Duodenal mucosa (tissue), 2 donors: ENCODE measurements around the gene KLRC4.
"Not testable (repeated sequence)": the region's sequence is repeated elsewhere in the genome, so short reads cannot be mapped to it uniquely, and the experiment has no call there.

Experiments
- H3K27ac ChIP-seq: one replicate; pipeline ENCODE4 v1.7.0; 2013; ENCODE audit warnings: low read depth, low read length
- H3K27me3 ChIP-seq, 2 donors: one replicate each; pipeline ENCODE4 v1.7.0; 2013; ENCODE audit warnings: low read length in 2 of 2, control low read depth in 1 of 2; ENCODE audit not compliant: insufficient read depth in 2 of 2, control insufficient read depth in 1 of 2
- H3K36me3 ChIP-seq, 2 donors: one replicate each; pipeline ENCODE4 v1.7.0; 2013; ENCODE audit warnings: low read length in 2 of 2, control low read depth in 1 of 2; ENCODE audit not compliant: insufficient read depth in 2 of 2, control insufficient read depth in 1 of 2
- H3K4me1 ChIP-seq, 2 donors: one replicate each; pipeline ENCODE4 v1.7.0; 2013; ENCODE audit warnings: low read length in 2 of 2, control low read depth in 1 of 2; ENCODE audit not compliant: insufficient read depth in 2 of 2, control insufficient read depth in 1 of 2
- H3K4me3 ChIP-seq, 2 donors: one replicate each; pipeline ENCODE4 v1.7.0; 2013; ENCODE audit warnings: low read length in 2 of 2, low read depth in 1 of 2
- H3K9ac ChIP-seq, 2 donors: one replicate each; pipeline ENCODE4 v1.7.0; 2013; ENCODE audit warnings: low read length in 2 of 2, low read depth in 1 of 2
- H3K9me3 ChIP-seq, 2 donors: one replicate each; pipeline ENCODE4 v1.7.0; 2013; ENCODE audit warnings: low read length in 2 of 2, control low read depth in 1 of 2; ENCODE audit not compliant: control insufficient read depth in 1 of 2

KLRC4 gene, protein sequence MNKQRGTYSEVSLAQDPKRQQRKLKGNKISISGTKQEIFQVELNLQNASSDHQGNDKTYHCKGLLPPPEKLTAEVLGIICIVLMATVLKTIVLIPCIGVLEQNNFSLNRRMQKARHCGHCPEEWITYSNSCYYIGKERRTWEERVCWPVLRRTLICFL

DNA sequence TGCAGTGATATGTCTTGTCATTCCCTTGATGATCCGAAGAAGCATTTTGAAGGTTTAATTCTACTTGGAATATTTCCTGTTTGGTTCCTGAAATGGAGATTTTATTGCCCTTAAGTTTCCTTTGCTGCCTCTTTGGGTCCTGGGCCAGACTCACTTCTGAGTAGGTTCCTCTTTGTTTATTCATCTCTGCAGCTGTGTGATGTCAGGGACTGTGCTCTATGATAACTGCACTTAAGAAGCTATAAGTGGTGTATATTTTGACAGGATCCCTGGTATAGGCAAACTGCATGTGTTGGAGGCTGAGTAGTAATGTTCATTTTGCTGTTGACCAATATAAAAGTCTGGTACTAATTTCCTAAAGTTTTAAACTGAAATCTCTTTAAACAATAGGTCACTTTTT, at the start of gene KLRC4:
KLRC4 (minus strand) TSS at position 366 of the 400 bp plus-strand sequence; CDS start at position 184, 182 bp downstream.
- no peaks in the 10 kb centered on the region for H3K4me1 ChIP-seq
- H3K36me3 ChIP-seq: no peaks in the 10 kb centered on the region
- H3K27ac ChIP-seq: no peak within 1 kb of the TSS
- H3K4me3 ChIP-seq: no peak within 1 kb of the TSS
- no peaks in the 10 kb centered on the region for H3K9me3 ChIP-seq
- no peaks in the 10 kb centered on the region for H3K27me3 ChIP-seq
- H3K9ac ChIP-seq: no peak within 1 kb of the TSS

DNA sequence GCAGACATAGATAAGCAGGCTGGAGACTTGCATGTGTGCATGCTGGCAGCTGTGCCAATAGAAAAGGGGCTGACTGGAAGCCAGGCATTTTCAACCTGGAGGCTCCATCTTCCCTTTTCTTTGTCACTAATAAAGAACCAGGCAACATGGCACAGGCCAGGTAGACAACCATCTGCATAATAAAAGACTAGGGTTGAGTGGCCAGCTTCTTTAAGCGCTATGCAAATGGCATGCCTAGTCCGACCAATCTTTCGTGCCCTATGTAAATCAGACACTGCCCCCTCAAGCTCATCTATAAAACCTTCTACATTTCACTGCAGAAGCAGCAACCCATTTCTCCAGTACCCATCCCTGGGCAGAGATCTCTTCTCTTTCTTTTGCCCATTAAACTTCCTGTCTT, 48.2 kb upstream of the KLRC4 start:
- Histone ChIP-seq H3K4me1 (no peaks in the 10 kb centered on the region), H3K4me3 (no peak overlapping the region), H3K9me3 (peaks cover 2 to 5% of the 10 kb centered on the region in 2 donors), H3K27me3 (no peaks in the 10 kb centered on the region), H3K27ac (no peak overlapping the region), H3K36me3 (no peaks in the 10 kb centered on the region), H3K9ac (no peak overlapping the region)

DNA sequence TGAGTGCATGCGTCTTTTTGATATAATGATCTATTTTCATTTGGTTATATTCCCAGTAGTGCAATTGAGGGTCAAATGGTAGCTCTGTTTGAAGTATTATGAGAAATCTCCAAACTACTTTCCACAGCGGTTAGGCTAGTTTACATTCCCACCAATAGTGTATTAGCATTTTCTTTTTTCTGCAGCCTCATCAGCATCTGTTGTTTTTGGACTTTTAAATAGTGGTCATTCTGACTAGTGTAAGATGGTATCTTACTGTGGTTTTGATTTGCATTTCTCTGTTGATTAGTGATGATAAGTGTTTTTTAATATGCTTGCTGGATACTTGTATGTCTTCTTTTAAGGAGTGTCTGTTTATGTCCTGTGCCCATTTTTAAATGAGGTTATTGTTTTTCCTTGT, 47.3 kb upstream of the KLRC4 start:
- H3K27ac ChIP-seq: no peak overlapping the region
- H3K27me3 ChIP-seq: no peaks in the 10 kb centered on the region
- H3K4me1 ChIP-seq: no peaks in the 10 kb centered on the region
- no peak overlapping the region for H3K9ac ChIP-seq
- peaks cover 2 to 5% of the 10 kb centered on the region in 2 donors for H3K9me3 ChIP-seq
- H3K36me3 ChIP-seq: no peaks in the 10 kb centered on the region
- no peak overlapping the region for H3K4me3 ChIP-seq

DNA sequence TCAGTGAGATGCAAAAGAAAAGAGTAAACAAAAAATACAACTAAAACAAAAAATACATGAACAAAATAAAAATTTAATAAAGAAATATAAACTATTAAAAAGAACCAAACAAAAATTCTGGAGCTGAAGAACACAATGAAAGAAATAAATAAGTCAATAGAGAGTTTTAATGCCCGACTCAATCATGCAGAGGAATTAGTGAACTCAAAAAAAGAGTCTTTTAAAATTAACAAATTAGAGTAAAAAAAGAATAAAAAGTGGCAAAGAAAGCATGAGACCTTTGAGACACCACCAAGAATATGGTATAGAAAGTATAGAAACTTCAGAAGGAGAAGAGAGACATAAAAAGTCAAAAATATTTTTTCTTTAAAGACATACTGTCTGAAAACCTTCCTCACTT, 46.2 kb upstream of the KLRC4 start:
- H3K27me3 ChIP-seq: no peaks in the 10 kb centered on the region
- peaks cover 2 to 5% of the 10 kb centered on the region in 2 donors for H3K9me3 ChIP-seq
- H3K27ac ChIP-seq: no peak overlapping the region
- H3K9ac ChIP-seq: no peak overlapping the region
- H3K36me3 ChIP-seq: no peaks in the 10 kb centered on the region
- H3K4me3 ChIP-seq: no peak overlapping the region
- H3K4me1 ChIP-seq: no peaks in the 10 kb centered on the region

DNA sequence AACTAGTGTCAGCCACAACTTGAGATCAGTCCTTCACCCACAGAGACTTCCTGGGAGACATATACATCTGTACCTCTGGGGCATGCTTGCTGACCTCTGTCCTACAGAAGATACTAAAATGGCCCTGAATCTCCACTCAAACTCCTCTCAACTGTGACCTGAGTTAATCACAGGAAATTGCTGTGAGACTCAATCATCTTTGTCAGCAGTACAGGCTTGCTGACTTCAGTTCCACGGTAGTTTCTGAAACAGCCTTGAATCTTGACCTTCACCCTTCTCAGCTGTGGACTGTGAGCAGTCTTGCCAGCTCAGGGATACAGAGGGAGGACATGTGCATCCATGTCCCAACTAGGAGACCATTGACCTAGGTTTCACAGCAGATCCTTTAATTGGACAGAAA, 45.0 kb upstream of the KLRC4 start:
- no peaks in the 10 kb centered on the region for H3K27me3 ChIP-seq

DNA sequence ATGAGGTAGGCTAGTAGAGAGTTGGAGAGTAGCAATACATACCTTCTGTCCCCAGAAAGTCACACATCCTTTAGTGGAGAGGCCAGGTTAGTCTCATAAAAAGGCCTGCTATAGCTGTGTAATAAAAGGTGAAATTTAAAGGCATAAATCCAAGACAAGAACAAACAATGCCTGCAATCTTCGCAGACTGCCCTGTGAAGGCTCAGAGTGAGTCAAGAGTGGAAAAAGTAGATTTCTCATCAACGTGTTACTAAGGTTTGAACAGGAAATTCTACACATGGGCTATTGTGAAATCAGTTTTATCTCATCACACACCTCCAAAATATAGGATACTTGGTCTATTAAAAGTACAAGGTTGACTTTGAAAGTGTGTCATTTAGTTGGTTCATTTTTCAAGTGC, 43.6 kb upstream of the KLRC4 start, which contains the start of gene KLRC1:
KLRC1 (minus strand) TSS at position 222 of the 400 bp plus-strand sequence. CDS start 2,221 bp downstream, outside the sequence.
- H3K4me3 ChIP-seq: no peak within 1 kb of the TSS
- H3K9ac ChIP-seq: no peak within 1 kb of the TSS
- H3K27me3 ChIP-seq: no peaks in the 10 kb centered on the region
- H3K27ac ChIP-seq: no peak within 1 kb of the TSS
- no peaks in the 10 kb centered on the region for H3K4me1 ChIP-seq
- peaks cover 2 to 5% of the 10 kb centered on the region in 2 donors for H3K9me3 ChIP-seq
- H3K36me3 ChIP-seq: no peaks in the 10 kb centered on the region

More for the DNA sequence above, 45.0 kb upstream of the KLRC4 start:
- Histone ChIP-seq H3K36me3 (no peaks in the 10 kb centered on the region), H3K9me3 (peaks cover 2 to 5% of the 10 kb centered on the region in 2 donors), H3K4me1 (no peaks in the 10 kb centered on the region), H3K9ac (no peak overlapping the region), H3K27ac (no peak overlapping the region), H3K4me3 (no peak overlapping the region)

DNA sequence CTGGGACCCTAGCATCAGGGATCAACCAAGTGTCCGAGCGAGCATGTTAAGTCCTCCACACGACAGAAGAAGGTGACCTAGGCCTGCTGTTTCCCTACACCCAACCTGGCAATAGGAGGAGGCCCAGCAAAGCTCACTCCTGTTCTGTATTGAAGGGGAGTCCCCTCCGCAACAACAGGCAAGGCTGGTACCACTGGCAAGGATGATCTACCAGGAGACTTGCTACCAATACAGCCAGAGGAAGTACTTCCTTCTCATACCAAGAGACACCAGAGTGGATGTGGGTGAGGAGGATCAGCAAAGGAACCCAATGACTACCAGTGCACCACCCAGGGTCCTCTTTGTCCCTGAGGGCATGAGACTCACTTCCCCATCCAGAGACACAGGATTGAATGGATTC, 38.7 kb upstream of the KLRC4 start:
- Histone ChIP-seq H3K36me3 (no peaks in the 10 kb centered on the region), H3K9ac (no peak overlapping the region), H3K27ac (no peak overlapping the region), H3K4me3 (no peak overlapping the region), H3K9me3 (no peaks in the 10 kb centered on the region), H3K27me3 (no peaks in the 10 kb centered on the region), H3K4me1 (no peaks in the 10 kb centered on the region)

DNA sequence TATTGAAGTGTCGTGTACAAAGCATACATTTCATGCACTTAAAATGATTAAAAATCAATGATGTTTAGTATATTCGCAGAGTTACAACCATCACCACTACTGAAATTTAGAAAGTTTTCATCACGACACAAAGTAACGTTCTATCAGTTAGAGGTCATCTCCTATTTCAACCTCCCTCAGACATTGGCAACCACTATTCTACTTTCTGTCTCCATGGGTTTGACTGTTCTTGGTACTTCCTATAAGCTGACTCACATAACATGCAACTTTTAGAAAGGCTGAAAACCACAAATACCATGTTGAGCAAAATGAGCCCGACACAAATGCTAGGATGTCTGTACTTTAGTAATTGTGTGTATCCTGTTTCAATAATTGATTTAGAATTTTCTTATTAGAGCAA, 36.5 kb upstream of the KLRC4 start:
- H3K27ac ChIP-seq, H3K27me3 ChIP-seq, H3K9me3 ChIP-seq, H3K4me3 ChIP-seq, H3K4me1 ChIP-seq, H3K9ac ChIP-seq, H3K36me3 ChIP-seq: not testable (repeated sequence)

DNA sequence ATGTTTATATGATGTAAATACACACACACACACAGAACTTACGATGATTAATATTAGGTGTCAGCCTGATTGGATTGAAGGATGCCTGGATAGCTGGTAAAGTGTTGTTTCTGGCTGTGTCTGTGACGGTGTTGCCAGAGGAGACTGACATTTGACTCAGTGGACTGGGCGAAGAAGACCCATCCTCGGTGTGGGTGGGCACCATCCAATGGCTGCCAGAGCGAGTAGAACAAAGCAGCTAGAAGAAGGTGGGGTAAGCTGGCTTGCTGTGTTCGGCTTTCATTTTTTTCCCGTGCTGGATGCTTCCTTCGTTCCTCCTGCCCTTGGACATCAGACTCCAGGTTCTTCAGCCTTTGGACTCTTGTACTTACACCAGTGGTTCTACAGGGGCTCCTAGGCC, 31.6 kb upstream of the KLRC4 start:
- not testable (repeated sequence) for H3K27ac ChIP-seq, H3K4me3 ChIP-seq, H3K9ac ChIP-seq, H3K9me3 ChIP-seq, H3K36me3 ChIP-seq, H3K27me3 ChIP-seq, H3K4me1 ChIP-seq

DNA sequence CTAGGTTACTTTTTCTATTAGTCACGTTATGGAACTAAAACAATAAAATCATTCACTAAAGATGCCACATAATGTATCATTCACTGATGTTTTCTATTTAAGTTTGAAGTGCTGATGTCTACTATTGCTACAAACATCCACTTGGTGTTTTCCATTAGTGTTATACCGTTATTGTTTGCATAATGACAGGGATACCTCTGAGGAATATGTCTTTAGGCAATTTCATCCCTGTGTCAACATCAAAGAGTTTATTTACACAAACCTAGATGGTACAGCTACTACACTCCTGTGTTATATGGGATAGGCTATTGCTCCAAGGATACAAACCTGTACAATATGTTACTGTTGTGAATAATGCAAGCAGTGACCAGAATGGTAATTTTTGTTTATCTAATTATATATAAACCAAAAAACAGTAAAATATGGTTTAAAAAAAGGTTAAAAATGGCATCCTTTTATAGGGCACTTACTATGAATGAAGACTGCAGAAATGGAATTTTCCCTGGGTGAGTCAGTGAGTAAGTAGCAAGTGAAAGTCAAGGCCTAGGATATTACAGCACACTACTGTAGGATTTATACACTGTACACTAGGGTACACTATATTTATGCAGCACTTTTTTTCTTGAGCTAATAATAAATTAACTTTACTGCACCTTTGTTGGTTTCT, 30.2 kb upstream of the KLRC4 start:
- not testable (repeated sequence) for H3K9me3 ChIP-seq, H3K4me1 ChIP-seq, H3K4me3 ChIP-seq, H3K36me3 ChIP-seq, H3K27me3 ChIP-seq, H3K9ac ChIP-seq, H3K27ac ChIP-seq
